ENCODE measurements around the gene TRIM28.
"Not testable (repeated sequence)": the region's sequence is repeated elsewhere in the genome, so short reads cannot be mapped to it uniquely, and the experiment has no call there.

TRIM28 gene

GRCh38 chr19:58543826-58544590 is at the start of gene TRIM28:
Gene TRIM28, plus strand, starts transcription at chr19:58544064. Its CDS starts 694 bp downstream, at chr19:58544758.
- peak; percentile 100 for DNase-seq (ENCODE audit: low read depth in 2 of 2)

- no peak for DNase-seq (ENCODE audit: low read depth in 2 of 2)
Observed at GRCh38 chr19:58497634-58498170, 46.2 kb upstream of the TRIM28 start.

- no peak for DNase-seq (ENCODE audit: low read depth in 2 of 2)
Observed at GRCh38 chr19:58498316-58499020, 45.4 kb upstream of the TRIM28 start.

- DNase-seq (ENCODE audit: low read depth in 2 of 2): peak; percentile 93 to 97
Observed at GRCh38 chr19:58499021-58499927, 44.6 kb upstream of the TRIM28 start.

- no peak for DNase-seq (ENCODE audit: low read depth in 2 of 2)
Observed at GRCh38 chr19:58500242-58500641, 43.6 kb upstream of the TRIM28 start.

GRCh38 chr19:58507602-58508223 is 36.2 kb upstream of the TRIM28 start:
- DNase-seq (ENCODE audit: low read depth in 2 of 2): not testable (repeated sequence)

- DNase-seq (ENCODE audit: low read depth in 2 of 2): no peak
Observed at GRCh38 chr19:58509731-58510083, 34.2 kb upstream of the TRIM28 start.

- no peak for DNase-seq (ENCODE audit: low read depth in 2 of 2)
Observed at GRCh38 chr19:58510084-58510862, 33.6 kb upstream of the TRIM28 start.

- no peak for DNase-seq (ENCODE audit: low read depth in 2 of 2)
Observed at GRCh38 chr19:58511353-58512208, 32.3 kb upstream of the TRIM28 start, which contains the start of gene SLC27A5. Gene SLC27A5, minus strand, starts transcription at chr19:58511992. Its CDS starts 37 bp downstream, at chr19:58511955.

- no peak for DNase-seq (ENCODE audit: low read depth in 2 of 2)
Observed at GRCh38 chr19:58513213-58513693, 30.6 kb upstream of the TRIM28 start.

GRCh38 chr19:58513694-58514563 is 29.9 kb upstream of the TRIM28 start:
- DNase-seq (ENCODE audit: low read depth in 2 of 2): peak; percentile 93 to 97

- no peak for DNase-seq (ENCODE audit: low read depth in 2 of 2)
Observed at GRCh38 chr19:58514564-58515022, 29.3 kb upstream of the TRIM28 start.

- no peak for DNase-seq (ENCODE audit: low read depth in 2 of 2)
Observed at GRCh38 chr19:58515259-58515658, 28.6 kb upstream of the TRIM28 start.

- no peak for DNase-seq (ENCODE audit: low read depth in 2 of 2)
Observed at GRCh38 chr19:58516246-58516836, 27.5 kb upstream of the TRIM28 start.

- DNase-seq (ENCODE audit: low read depth in 2 of 2): no peak
Observed at GRCh38 chr19:58516964-58517833, 26.7 kb upstream of the TRIM28 start.

- no peak for DNase-seq (ENCODE audit: low read depth in 2 of 2)
Observed at GRCh38 chr19:58518256-58519086, 25.4 kb upstream of the TRIM28 start.

All from stimulated activated CD4-positive, alpha-beta T cell treated with anti-CD3 and anti-CD28 coated beads, Interleukin-1b, Interleukin-23, amount 100 ng/mL, for 4 hours (primary cell).